Erythroblast (primary cell): Measurements from ENCODE around the gene GABRB1.

ENCODE experiments used
- GATA1 ChIP-seq: IDR thresholded peaks from 2 replicates; pipeline ENCODE4 v1.6.1; 2011; ENCODE audit warnings: low read depth, mild to moderate bottlenecking, control low read depth, low read length, moderate library complexity
- POLR2A ChIP-seq: IDR thresholded peaks from 2 replicates; pipeline ENCODE4 v1.6.1; 2011; ENCODE audit warnings: mild to moderate bottlenecking, low read length

GRCh38 chr4:47012676-47013075, 18.7 kb upstream of the GABRB1 start:
- TF ChIP-seq POLR2A (no peak), GATA1 (no peak)
